GM18511 (cell line): ENCODE measurements around the gene TINAGL1.

Experiments
- ATAC-seq: cut with Tn5 transposase; IDR thresholded peaks from one replicate; pipeline ENCODE4 v1.9.1; 2021; ENCODE audit warnings: mild to moderate bottlenecking, moderate library complexity; ENCODE audit not compliant: unreplicated experiment

TINAGL1 gene

GRCh38 chr1:31576201-31576669, at the start of gene TINAGL1:
TSS of gene TINAGL1 (plus strand) at chr1:31576515. CDS start at chr1:31577149, 634 bp downstream.
- no peak for ATAC-seq

GRCh38 chr1:31529999-31530684, 46.2 kb upstream of the TINAGL1 start:
- no peak for ATAC-seq

- no peak for ATAC-seq
Observed at GRCh38 chr1:31531177-31531999, 44.9 kb upstream of the TINAGL1 start.

GRCh38 chr1:31532173-31532572, 44.1 kb upstream of the TINAGL1 start:
- no peak for ATAC-seq

GRCh38 chr1:31535561-31535960, 40.8 kb upstream of the TINAGL1 start:
- no peak for ATAC-seq

GRCh38 chr1:31539329-31539728, 37.0 kb upstream of the TINAGL1 start:
- no peak for ATAC-seq

- no peak for ATAC-seq
Observed at GRCh38 chr1:31541194-31541593, 35.1 kb upstream of the TINAGL1 start.

GRCh38 chr1:31545927-31546540, 30.3 kb upstream of the TINAGL1 start:
- ATAC-seq: no peak

GRCh38 chr1:31548534-31548906, 27.8 kb upstream of the TINAGL1 start:
- peak; percentile 9 for ATAC-seq

GRCh38 chr1:31548907-31549808, 27.2 kb upstream of the TINAGL1 start:
- peak; percentile 83 for ATAC-seq

- ATAC-seq: peak; percentile 52
Observed at GRCh38 chr1:31549809-31550620, 26.3 kb upstream of the TINAGL1 start.

GRCh38 chr1:31551208-31551607, 25.1 kb upstream of the TINAGL1 start:
- ATAC-seq: no peak

GRCh38 chr1:31552489-31552888, 23.8 kb upstream of the TINAGL1 start:
- no peak for ATAC-seq

- ATAC-seq: no peak
Observed at GRCh38 chr1:31556481-31557006, 19.8 kb upstream of the TINAGL1 start.

GRCh38 chr1:31559715-31560114, 16.6 kb upstream of the TINAGL1 start:
- no peak for ATAC-seq

- ATAC-seq: no peak
Observed at GRCh38 chr1:31560394-31560793, 15.9 kb upstream of the TINAGL1 start.

- no peak for ATAC-seq
Observed at GRCh38 chr1:31562707-31563360, 13.5 kb upstream of the TINAGL1 start.

GRCh38 chr1:31564606-31564989, 11.7 kb upstream of the TINAGL1 start:
- ATAC-seq: no peak

GRCh38 chr1:31567956-31568570, 8.3 kb upstream of the TINAGL1 start:
- no peak for ATAC-seq
